Measurements from ENCODE around the gene HHLA2.

The HHLA2 gene

GRCh38 chr3:108396336-108396735 is 100.0 kb downstream of the HHLA2 start:
- DNase-seq: no peak

GRCh38 chr3:108398510-108398909 is 102.2 kb downstream of the HHLA2 start:
- DNase-seq: no peak

GRCh38 chr3:108401836-108402235 is 105.5 kb downstream of the HHLA2 start:
- no peak for DNase-seq

- no peak for DNase-seq
Measured at GRCh38 chr3:108403198-108403597, 106.8 kb downstream of the HHLA2 start.

- no peak for DNase-seq
Measured at GRCh38 chr3:108403686-108404345, 107.5 kb downstream of the HHLA2 start.

GRCh38 chr3:108404368-108404767 is 108.0 kb downstream of the HHLA2 start:
- DNase-seq: no peak

- DNase-seq: no peak
Measured at GRCh38 chr3:108406063-108406660, 109.8 kb downstream of the HHLA2 start.

- no peak for DNase-seq
Measured at GRCh38 chr3:108406661-108407206, 110.4 kb downstream of the HHLA2 start.

GRCh38 chr3:108407886-108408285 is 111.5 kb downstream of the HHLA2 start:
- no peak for DNase-seq

- no peak for DNase-seq
Measured at GRCh38 chr3:108408883-108409799, 112.8 kb downstream of the HHLA2 start.

GRCh38 chr3:108409800-108410178 is 113.4 kb downstream of the HHLA2 start:
- no peak for DNase-seq

GRCh38 chr3:108410531-108410984 is 114.2 kb downstream of the HHLA2 start:
- DNase-seq: no peak

GRCh38 chr3:108412121-108412750 is 115.9 kb downstream of the HHLA2 start:
- no peak for DNase-seq

- DNase-seq: no peak
Measured at GRCh38 chr3:108414007-108414406, 117.7 kb downstream of the HHLA2 start.

- no peak for DNase-seq
Measured at GRCh38 chr3:108415661-108416060, 119.3 kb downstream of the HHLA2 start.

GRCh38 chr3:108416111-108416869 is 119.9 kb downstream of the HHLA2 start:
- DNase-seq: no peak

GRCh38 chr3:108420926-108421325 is 124.6 kb downstream of the HHLA2 start:
- DNase-seq: no peak

Data from stimulated activated CD4-positive, alpha-beta T cell treated with anti-CD3 and anti-CD28 coated beads, Interleukin-4, amount 100 ng/mL, for 1 hour (primary cell).